ENCODE data around the gene HBD.

Gene HBD

DNA sequence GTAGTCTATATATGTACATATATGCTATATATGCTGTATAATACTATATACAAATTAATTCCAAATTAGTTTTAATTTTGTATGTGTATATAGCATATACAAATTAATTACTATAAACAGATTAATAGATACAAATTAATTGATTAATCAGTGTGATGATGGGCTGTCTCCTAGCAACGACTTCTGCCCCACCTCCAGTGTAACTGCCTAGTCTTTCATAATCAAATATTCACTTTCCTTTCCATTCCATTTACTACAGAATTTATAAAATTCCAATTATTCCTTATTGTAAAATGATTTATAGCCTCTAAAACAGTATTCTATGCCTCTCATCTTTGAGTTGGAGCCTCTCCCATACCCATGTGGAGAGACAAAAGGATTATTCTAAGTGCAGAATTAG is 976 bp downstream of the HBD start:
- DNase-seq (ENCODE audit: low read depth in 1 of 2, low spot score in 1 of 2), result no peak

- DNase-seq (ENCODE audit: low read depth in 1 of 2, low spot score in 1 of 2), result no peak
These were observed 1.5 kb downstream of the HBD start for GRCh38 chr11:5232821-5233220.

DNA sequence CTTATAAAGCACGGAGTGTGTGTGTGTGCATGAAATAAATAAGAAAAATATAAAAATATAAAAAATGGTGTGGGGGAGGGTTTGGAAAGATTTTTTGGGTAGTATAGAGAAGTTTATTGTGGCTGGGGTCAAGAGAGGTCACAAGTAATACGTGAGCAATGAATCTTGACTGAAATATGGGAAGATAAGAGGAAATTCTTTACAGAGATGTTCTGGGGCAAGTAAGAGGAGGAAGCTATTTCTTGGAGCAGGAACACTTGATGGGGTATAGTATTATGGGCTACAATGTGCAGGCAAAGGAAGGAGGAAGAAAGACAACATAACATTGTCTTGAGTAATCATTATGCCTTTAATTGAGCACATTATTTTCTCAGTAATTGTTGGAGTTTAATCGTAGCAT is 2.1 kb downstream of the HBD start:
- no peak for DNase-seq (ENCODE audit: low read depth in 1 of 2, low spot score in 1 of 2)

- DNase-seq (ENCODE audit: low read depth in 1 of 2, low spot score in 1 of 2), result no peak
These were observed 3.2 kb downstream of the HBD start for GRCh38 chr11:5231111-5231510.

DNA sequence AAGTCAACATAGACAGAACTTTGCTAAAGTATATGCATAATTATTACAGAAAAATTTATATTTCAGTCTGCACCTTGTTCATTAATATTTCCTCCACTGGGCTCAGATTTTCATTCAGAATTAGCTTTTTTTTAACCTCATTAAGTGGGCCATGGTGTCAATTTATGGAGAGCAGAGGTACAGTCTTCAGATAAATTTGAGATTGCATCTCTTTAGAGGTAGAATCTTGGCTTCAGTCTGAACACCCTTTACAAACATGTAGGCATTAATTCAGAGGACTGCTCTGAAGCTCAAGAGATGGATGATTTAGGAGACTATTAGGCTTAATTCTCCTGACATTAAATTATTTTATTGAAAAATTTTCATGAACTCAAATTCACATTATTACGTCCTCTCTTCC is 4.0 kb downstream of the HBD start:
- no peak for DNase-seq (ENCODE audit: low read depth in 1 of 2, low spot score in 1 of 2)

- DNase-seq (ENCODE audit: low read depth in 1 of 2, low spot score in 1 of 2), result no peak
These were observed 4.5 kb downstream of the HBD start for GRCh38 chr11:5229796-5230195.

DNA sequence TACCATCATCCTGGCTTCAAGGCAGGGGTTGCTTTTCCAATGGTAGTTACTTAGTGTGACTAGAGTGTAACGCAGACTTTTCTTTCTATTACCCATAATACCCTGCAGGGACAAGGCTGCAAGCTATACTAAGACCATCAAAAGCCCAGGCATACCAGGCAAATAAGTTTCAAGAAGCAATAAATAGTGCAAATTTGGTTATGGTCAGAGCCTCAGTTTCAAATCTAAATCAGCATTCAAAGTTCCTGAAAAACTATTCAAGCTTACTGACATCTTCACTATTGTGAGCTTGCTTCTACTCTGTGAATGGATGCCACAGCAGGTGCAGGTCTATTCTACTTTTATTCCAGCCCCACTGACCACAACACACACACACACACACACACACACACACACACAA is 4.9 kb downstream of the HBD start:
- no peak for DNase-seq (ENCODE audit: low read depth in 1 of 2, low spot score in 1 of 2)

- DNase-seq (ENCODE audit: low read depth in 1 of 2, low spot score in 1 of 2), result no peak
These were observed 6.2 kb downstream of the HBD start for GRCh38 chr11:5228124-5228523.

DNA sequence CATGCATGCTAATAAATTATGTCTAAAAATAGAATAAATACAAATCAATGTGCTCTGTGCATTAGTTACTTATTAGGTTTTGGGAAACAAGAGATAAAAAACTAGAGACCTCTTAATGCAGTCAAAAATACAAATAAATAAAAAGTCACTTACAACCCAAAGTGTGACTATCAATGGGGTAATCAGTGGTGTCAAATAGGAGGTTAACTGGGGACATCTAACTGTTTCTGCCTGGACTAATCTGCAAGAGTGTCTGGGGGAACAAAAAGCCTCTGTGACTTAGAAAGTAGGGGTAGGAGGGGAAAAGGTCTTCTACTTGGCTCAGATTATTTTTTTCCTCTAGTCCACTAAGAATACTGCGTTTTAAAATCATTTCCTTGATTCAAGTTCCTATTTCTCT is 6.6 kb downstream of the HBD start:
- DNase-seq (ENCODE audit: low read depth in 1 of 2, low spot score in 1 of 2), result no peak

DNA sequence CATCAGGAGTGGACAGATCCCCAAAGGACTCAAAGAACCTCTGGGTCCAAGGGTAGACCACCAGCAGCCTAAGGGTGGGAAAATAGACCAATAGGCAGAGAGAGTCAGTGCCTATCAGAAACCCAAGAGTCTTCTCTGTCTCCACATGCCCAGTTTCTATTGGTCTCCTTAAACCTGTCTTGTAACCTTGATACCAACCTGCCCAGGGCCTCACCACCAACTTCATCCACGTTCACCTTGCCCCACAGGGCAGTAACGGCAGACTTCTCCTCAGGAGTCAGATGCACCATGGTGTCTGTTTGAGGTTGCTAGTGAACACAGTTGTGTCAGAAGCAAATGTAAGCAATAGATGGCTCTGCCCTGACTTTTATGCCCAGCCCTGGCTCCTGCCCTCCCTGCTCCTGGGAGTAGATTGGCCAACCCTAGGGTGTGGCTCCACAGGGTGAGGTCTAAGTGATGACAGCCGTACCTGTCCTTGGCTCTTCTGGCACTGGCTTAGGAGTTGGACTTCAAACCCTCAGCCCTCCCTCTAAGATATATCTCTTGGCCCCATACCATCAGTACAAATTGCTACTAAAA is 7.5 kb downstream of the HBD start, which contains the start of gene HBB:
Gene HBB, minus strand, starts transcription at position 340 of the 579 bp plus-strand sequence. Its CDS starts 50 bp downstream, at position 290.
- DNase-seq (ENCODE audit: low read depth in 1 of 2, low spot score in 1 of 2), result no peak

GRCh38 chr11:5225480-5225871 is 8.8 kb downstream of the HBD start:
- DNase-seq (ENCODE audit: low read depth in 1 of 2, low spot score in 1 of 2), result no peak

GRCh38 chr11:5224538-5225479 is 9.5 kb downstream of the HBD start:
- DNase-seq (ENCODE audit: low read depth in 1 of 2, low spot score in 1 of 2), result no peak

DNA sequence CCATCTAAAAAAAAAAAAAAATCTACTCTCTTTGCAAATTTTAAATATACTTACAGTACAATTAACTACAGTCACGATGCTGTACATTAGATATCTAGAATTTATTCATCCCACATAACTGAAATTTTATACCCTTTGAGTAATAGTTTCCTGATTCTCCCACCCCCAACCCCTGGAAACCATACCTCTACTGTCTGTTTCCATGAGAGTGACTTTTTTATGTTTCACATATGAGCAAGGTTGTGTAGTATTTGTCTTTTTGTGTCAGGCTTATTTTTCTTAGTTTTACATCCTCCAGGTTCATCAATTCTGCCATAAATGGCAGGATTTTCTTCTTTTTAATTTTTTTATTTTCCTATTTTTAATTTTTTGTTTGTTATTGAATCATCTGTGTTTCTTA is 10.6 kb downstream of the HBD start:
- no peak for DNase-seq (ENCODE audit: low read depth in 1 of 2, low spot score in 1 of 2)

- no peak for DNase-seq (ENCODE audit: low read depth in 1 of 2, low spot score in 1 of 2)
These were observed 11.1 kb downstream of the HBD start for GRCh38 chr11:5223146-5223545.

GRCh38 chr11:5210376-5210885 is 23.9 kb downstream of the HBD start:
- no peak for DNase-seq (ENCODE audit: low read depth in 1 of 2, low spot score in 1 of 2)

- no peak for DNase-seq (ENCODE audit: low read depth in 1 of 2, low spot score in 1 of 2)
These were observed 29.5 kb downstream of the HBD start for GRCh38 chr11:5204787-5205186.

DNA sequence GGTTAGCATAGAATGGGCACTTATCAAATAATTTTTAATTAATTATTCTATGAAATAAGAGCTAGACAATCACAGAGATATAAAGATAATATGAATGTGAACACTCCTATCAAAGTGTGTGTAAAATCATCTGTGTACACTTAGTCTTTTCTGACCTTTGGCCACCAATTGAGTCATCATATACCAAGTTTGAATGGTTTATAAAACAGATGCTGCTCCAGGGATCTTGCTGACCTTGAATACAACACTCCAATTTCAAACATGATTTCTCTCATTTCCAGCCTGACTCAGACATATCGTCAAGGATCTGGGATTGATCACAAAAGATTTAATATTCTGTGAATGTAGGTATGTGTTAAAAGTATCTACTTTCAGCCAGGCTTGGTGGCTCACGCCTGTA is 30.9 kb downstream of the HBD start:
- DNase-seq (ENCODE audit: low read depth in 1 of 2, low spot score in 1 of 2), result no peak

- DNase-seq (ENCODE audit: low read depth in 1 of 2, low spot score in 1 of 2), result no peak
These were observed 33.7 kb downstream of the HBD start, which contains the start of gene OR51V1 for GRCh38 chr11:5200582-5200981. OR51V1 (minus strand) TSS chr11:5200682; CDS start chr11:5200682, 0 bp downstream.

DNA sequence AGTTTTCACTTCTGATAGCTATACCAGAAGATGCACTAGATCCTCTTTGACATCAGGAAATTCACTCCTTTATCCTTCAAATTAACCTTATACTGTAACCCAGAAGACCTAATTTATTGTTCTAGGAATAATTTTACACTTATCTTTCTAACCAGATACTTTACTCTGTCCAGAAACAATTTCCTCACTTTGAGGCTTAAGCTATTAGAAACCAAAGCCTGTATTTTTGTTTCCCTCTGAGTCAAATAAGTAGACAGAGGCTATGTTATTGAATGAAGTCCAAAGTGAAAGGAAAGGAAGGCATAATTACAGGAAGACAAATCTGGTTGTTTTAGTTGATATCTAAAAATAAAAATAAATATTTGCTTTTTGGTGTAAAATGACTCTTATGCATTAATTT is 36.0 kb downstream of the HBD start:
- no peak for DNase-seq (ENCODE audit: low read depth in 1 of 2, low spot score in 1 of 2)

GRCh38 chr11:5197536-5197935 is 36.7 kb downstream of the HBD start:
- DNase-seq (ENCODE audit: low read depth in 1 of 2, low spot score in 1 of 2), result no peak

GRCh38 chr11:5196731-5197130 is 37.6 kb downstream of the HBD start:
- DNase-seq (ENCODE audit: low read depth in 1 of 2, low spot score in 1 of 2), result no peak

- DNase-seq (ENCODE audit: low read depth in 1 of 2, low spot score in 1 of 2), result no peak
These were observed 38.2 kb downstream of the HBD start for GRCh38 chr11:5196067-5196466.

Measured in activated T-helper 1 cell treated with anti-CD3 and anti-CD28 coated beads, Interleukin-2, amount 50 U/mL, for 16 hours (primary cell).